NCI-H2227 (cell line): Measurements from ENCODE around the gene TACC2.

Source experiments
- DNase-seq: peaks from one replicate; lab custom pipeline; 2025; ENCODE audit not compliant: unreplicated experiment; lab: John Stamatoyannopoulos, UW

Gene TACC2

GRCh38 chr10:122290334-122290733, 301.4 kb downstream of the TACC2 start:
- DNase-seq: no peak

GRCh38 chr10:122290833-122291532, 302.0 kb downstream of the TACC2 start:
- no peak for DNase-seq

- no peak for DNase-seq
These were observed 302.8 kb downstream of the TACC2 start for GRCh38 chr10:122291739-122292138.

GRCh38 chr10:122292376-122292775, 303.4 kb downstream of the TACC2 start:
- DNase-seq: no peak

- DNase-seq: no peak
These were observed 304.4 kb downstream of the TACC2 start for GRCh38 chr10:122293156-122293960.

- no peak for DNase-seq
These were observed 305.0 kb downstream of the TACC2 start for GRCh38 chr10:122293961-122294380.

- no peak for DNase-seq
These were observed 305.8 kb downstream of the TACC2 start for GRCh38 chr10:122294511-122295450.

GRCh38 chr10:122295451-122295809, 306.5 kb downstream of the TACC2 start:
- DNase-seq: no peak

GRCh38 chr10:122296363-122297120, 307.6 kb downstream of the TACC2 start:
- DNase-seq: no peak

GRCh38 chr10:122297583-122297982, 308.6 kb downstream of the TACC2 start:
- no peak for DNase-seq

GRCh38 chr10:122298206-122298597, 309.2 kb downstream of the TACC2 start:
- no peak for DNase-seq

GRCh38 chr10:122298598-122299301, 309.8 kb downstream of the TACC2 start:
- peak; percentile 82 for DNase-seq

- no peak for DNase-seq
These were observed 310.6 kb downstream of the TACC2 start for GRCh38 chr10:122299423-122300075.

- peak; percentile 11 for DNase-seq
These were observed 312.3 kb downstream of the TACC2 start for GRCh38 chr10:122301055-122301810.

GRCh38 chr10:122301811-122302115, 312.8 kb downstream of the TACC2 start:
- DNase-seq: no peak

- DNase-seq: no peak
These were observed 313.4 kb downstream of the TACC2 start for GRCh38 chr10:122302315-122302714.

- DNase-seq: no peak
These were observed 314.5 kb downstream of the TACC2 start for GRCh38 chr10:122303271-122304053.
